GM21529 (cell line): ENCODE data around the gene PPP2R5B.
"Not testable (repeated sequence)": the region's sequence is repeated elsewhere in the genome, so short reads cannot be mapped to it uniquely, and the experiment has no call there.

ENCODE experiments used
- ATAC-seq: cut with Tn5 transposase; IDR thresholded peaks from one replicate; pipeline ENCODE4 v1.9.1; 2021; ENCODE audit not compliant: unreplicated experiment

PPP2R5B gene

DNA sequence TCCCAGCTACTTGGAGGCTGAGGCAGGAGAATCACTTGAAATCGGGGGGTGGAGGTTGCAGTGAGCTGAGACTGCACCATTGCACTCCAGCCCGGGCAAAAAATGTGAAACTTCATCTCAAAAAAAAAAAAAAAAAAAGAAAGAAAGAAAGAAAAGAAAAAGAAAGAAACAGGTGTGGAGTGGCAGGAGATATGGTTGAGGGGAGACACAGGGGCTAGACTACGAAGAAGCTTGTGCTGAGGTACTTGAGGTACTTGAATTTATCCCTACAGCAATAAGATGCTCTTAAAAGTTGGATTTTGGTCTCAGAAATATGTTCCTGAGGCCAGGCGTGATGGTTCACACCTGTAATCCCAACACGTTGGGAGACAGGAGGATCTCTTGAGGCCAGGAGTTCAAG lies 49.6 kb downstream of the PPP2R5B start:
- no peak for ATAC-seq

DNA sequence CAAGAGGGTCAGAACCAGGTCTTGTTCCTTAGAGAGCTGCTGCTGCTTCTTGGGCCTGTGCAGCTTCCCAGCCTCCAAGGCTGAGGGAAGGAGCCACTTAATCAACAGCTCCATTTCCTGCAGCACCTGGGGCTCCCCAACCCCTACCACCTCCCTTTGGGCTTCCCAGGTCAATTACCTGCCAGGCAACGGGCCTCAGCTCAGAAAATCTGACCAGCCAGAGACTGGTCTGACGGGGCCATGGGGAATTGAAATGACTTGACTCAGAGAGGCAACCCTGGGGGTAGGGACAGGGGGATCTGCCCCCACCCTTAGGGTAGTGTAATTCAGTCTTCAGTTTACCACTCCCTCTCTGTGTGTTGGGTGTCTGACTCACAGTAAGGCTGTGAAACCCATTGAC lies 52.2 kb downstream of the PPP2R5B start:
- ATAC-seq, result no peak

GRCh38 chr11:64983339-64983738 lies 58.9 kb downstream of the PPP2R5B start:
- not testable (repeated sequence) for ATAC-seq
